SJSA1 (cell line): Measurements from ENCODE around the gene PTPRG. TPM values are rescaled to one million over a fixed set of nuclear protein-coding genes. Genes with fewer than 3 reads are reported as not detected.

ENCODE experiments used
- DNase-seq, 2 experiments: peaks; one replicate each; pipeline ENCODE4 v3.0.0-alpha.2; 2015 to 2020; ENCODE audit warnings: low spot score in 2 of 2, low read depth in 1 of 2
- H3K27ac ChIP-seq: fragments of 250-450 bp; sonication (Bioruptor Pico); 2 replicates; pipeline ENCODE4 v1.5.1; 2020; ENCODE audit warnings: mild to moderate bottlenecking, moderate library complexity
- H3K27me3 ChIP-seq: fragments of 250-450 bp; sonication (Bioruptor Pico); replicated peaks from 2 replicates; pipeline ENCODE4 v1.5.1; 2020; ENCODE audit warnings: mild to moderate bottlenecking, moderate library complexity
- H3K36me3 ChIP-seq: fragments of 250-450 bp; sonication (Bioruptor Pico); 2 replicates; pipeline ENCODE4 v1.5.1; 2020; ENCODE audit warnings: mild to moderate bottlenecking
- H3K4me1 ChIP-seq: fragments of 250-450 bp; sonication (Bioruptor Pico); replicated peaks from 2 replicates; pipeline ENCODE4 v1.6.1; 2021; ENCODE audit warnings: mild to moderate bottlenecking
- H3K4me3 ChIP-seq: fragments of 250-450 bp; sonication (Bioruptor Pico); 2 replicates; pipeline ENCODE4 v1.5.1; 2020; ENCODE audit warnings: mild to moderate bottlenecking
- H3K9me3 ChIP-seq: fragments of 250-450 bp; sonication (Bioruptor Pico); replicated peaks from 2 replicates; pipeline ENCODE4 v1.5.1; 2020; ENCODE audit warnings: mild to moderate bottlenecking
- total RNA-seq: library from RNA; depleted of rRNA; stranded (reverse); fragments of >200 nt; shearing (Covaris generic); gene quantifications from 2 replicates; pipeline ENCODE4 v1.2.3, GENCODE V29; 2014

The PTPRG gene
- total RNA-seq, 1 experiment from 2014 or later: 18.5 TPM

- H3K4me3 ChIP-seq: no peak overlapping the region
- H3K27ac ChIP-seq: no peak overlapping the region
- no peak for DNase-seq
- H3K9me3 ChIP-seq: no peaks in the 10 kb centered on the region
- H3K27me3 ChIP-seq: no peaks in the 10 kb centered on the region
- no peaks in the 10 kb centered on the region for H3K36me3 ChIP-seq
- H3K4me1 ChIP-seq: no peaks in the 10 kb centered on the region
These were observed 542.2 kb downstream of the PTPRG start for GRCh38 chr3:62103531-62103930.

- peak in 1 of 2 experiments; percentile 3 for DNase-seq
- H3K4me3 ChIP-seq: no peak overlapping the region
- no peaks in the 10 kb centered on the region for H3K27me3 ChIP-seq
- no peaks in the 10 kb centered on the region for H3K36me3 ChIP-seq
- H3K9me3 ChIP-seq: no peaks in the 10 kb centered on the region
- H3K4me1 ChIP-seq: no peaks in the 10 kb centered on the region
- no peak overlapping the region for H3K27ac ChIP-seq
These were observed 548.2 kb downstream of the PTPRG start for GRCh38 chr3:62109534-62109933.

GRCh38 chr3:62110443-62111225, 549.3 kb downstream of the PTPRG start:
- no peak overlapping the region for H3K4me3 ChIP-seq
- DNase-seq: no peak
- H3K27me3 ChIP-seq: no peaks in the 10 kb centered on the region
- no peaks in the 10 kb centered on the region for H3K4me1 ChIP-seq
- no peaks in the 10 kb centered on the region for H3K36me3 ChIP-seq
- H3K27ac ChIP-seq: no peak overlapping the region
- H3K9me3 ChIP-seq: no peaks in the 10 kb centered on the region

- Histone ChIP-seq H3K27ac (no peak overlapping the region), H3K27me3 (no peaks in the 10 kb centered on the region), H3K36me3 (no peaks in the 10 kb centered on the region), H3K9me3 (no peaks in the 10 kb centered on the region), H3K4me3 (no peak overlapping the region), H3K4me1 (no peaks in the 10 kb centered on the region)
- no peak for DNase-seq
These were observed 551.7 kb downstream of the PTPRG start for GRCh38 chr3:62113092-62113491.

GRCh38 chr3:62114763-62115162, 553.4 kb downstream of the PTPRG start:
- Histone ChIP-seq H3K27ac (no peak overlapping the region), H3K27me3 (no peaks in the 10 kb centered on the region), H3K36me3 (no peaks in the 10 kb centered on the region), H3K4me1 (no peaks in the 10 kb centered on the region), H3K4me3 (no peak overlapping the region), H3K9me3 (no peaks in the 10 kb centered on the region)
- no peak for DNase-seq

GRCh38 chr3:62117903-62118548, 556.7 kb downstream of the PTPRG start:
- no peaks in the 10 kb centered on the region for H3K4me1 ChIP-seq
- H3K27ac ChIP-seq: no peak overlapping the region
- H3K9me3 ChIP-seq: no peaks in the 10 kb centered on the region
- no peaks in the 10 kb centered on the region for H3K36me3 ChIP-seq
- no peak for DNase-seq
- no peaks in the 10 kb centered on the region for H3K27me3 ChIP-seq
- H3K4me3 ChIP-seq: no peak overlapping the region

GRCh38 chr3:62119139-62119538, 557.8 kb downstream of the PTPRG start:
- H3K27ac ChIP-seq: no peak overlapping the region
- no peak overlapping the region for H3K4me3 ChIP-seq
- no peaks in the 10 kb centered on the region for H3K4me1 ChIP-seq
- H3K9me3 ChIP-seq: no peaks in the 10 kb centered on the region
- no peaks in the 10 kb centered on the region for H3K27me3 ChIP-seq
- H3K36me3 ChIP-seq: no peaks in the 10 kb centered on the region
- DNase-seq: no peak

GRCh38 chr3:62122819-62123218, 561.4 kb downstream of the PTPRG start:
- no peak overlapping the region for H3K27ac ChIP-seq
- no peaks in the 10 kb centered on the region for H3K36me3 ChIP-seq
- H3K9me3 ChIP-seq: no peaks in the 10 kb centered on the region
- no peaks in the 10 kb centered on the region for H3K4me1 ChIP-seq
- no peaks in the 10 kb centered on the region for H3K27me3 ChIP-seq
- no peak for DNase-seq
- no peak overlapping the region for H3K4me3 ChIP-seq

GRCh38 chr3:62125380-62125779, 564.0 kb downstream of the PTPRG start:
- no peaks in the 10 kb centered on the region for H3K27me3 ChIP-seq
- no peaks in the 10 kb centered on the region for H3K9me3 ChIP-seq
- DNase-seq: no peak
- no peak overlapping the region for H3K4me3 ChIP-seq
- H3K27ac ChIP-seq: no peak overlapping the region
- H3K36me3 ChIP-seq: no peaks in the 10 kb centered on the region
- H3K4me1 ChIP-seq: no peaks in the 10 kb centered on the region

GRCh38 chr3:62127116-62127515, 565.7 kb downstream of the PTPRG start:
- H3K27me3 ChIP-seq: no peaks in the 10 kb centered on the region
- H3K27ac ChIP-seq: no peak overlapping the region
- H3K9me3 ChIP-seq: no peaks in the 10 kb centered on the region
- no peak for DNase-seq
- no peak overlapping the region for H3K4me3 ChIP-seq
- no peaks in the 10 kb centered on the region for H3K4me1 ChIP-seq
- no peaks in the 10 kb centered on the region for H3K36me3 ChIP-seq

- Histone ChIP-seq H3K36me3 (no peaks in the 10 kb centered on the region), H3K9me3 (no peaks in the 10 kb centered on the region)
- DNase-seq: no peak
These were observed 566.7 kb downstream of the PTPRG start for GRCh38 chr3:62128051-62128450.

GRCh38 chr3:62128681-62129080, 567.3 kb downstream of the PTPRG start:
- H3K4me1 ChIP-seq: no peaks in the 10 kb centered on the region
- DNase-seq: no peak
- no peak overlapping the region for H3K4me3 ChIP-seq
- no peaks in the 10 kb centered on the region for H3K36me3 ChIP-seq
- no peaks in the 10 kb centered on the region for H3K9me3 ChIP-seq
- H3K27ac ChIP-seq: no peak overlapping the region
- no peaks in the 10 kb centered on the region for H3K27me3 ChIP-seq

More at GRCh38 chr3:62128051-62128450, 566.7 kb downstream of the PTPRG start:
- Histone ChIP-seq H3K4me3 (no peak overlapping the region), H3K27me3 (no peaks in the 10 kb centered on the region), H3K4me1 (no peaks in the 10 kb centered on the region), H3K27ac (no peak overlapping the region)

- Histone ChIP-seq H3K27ac (no peak overlapping the region), H3K4me1 (no peaks in the 10 kb centered on the region), H3K9me3 (no peaks in the 10 kb centered on the region), H3K36me3 (no peaks in the 10 kb centered on the region), H3K4me3 (no peak overlapping the region), H3K27me3 (no peaks in the 10 kb centered on the region)
- no peak for DNase-seq
These were observed 569.7 kb downstream of the PTPRG start for GRCh38 chr3:62131050-62131449.

- Histone ChIP-seq H3K27ac (no peak overlapping the region), H3K9me3 (no peaks in the 10 kb centered on the region), H3K27me3 (no peaks in the 10 kb centered on the region), H3K4me3 (no peak overlapping the region), H3K4me1 (no peaks in the 10 kb centered on the region), H3K36me3 (no peaks in the 10 kb centered on the region)
- DNase-seq: no peak
These were observed 570.2 kb downstream of the PTPRG start for GRCh38 chr3:62131620-62132019.
